ENCODE data around the gene B3GALT4.

DNA sequence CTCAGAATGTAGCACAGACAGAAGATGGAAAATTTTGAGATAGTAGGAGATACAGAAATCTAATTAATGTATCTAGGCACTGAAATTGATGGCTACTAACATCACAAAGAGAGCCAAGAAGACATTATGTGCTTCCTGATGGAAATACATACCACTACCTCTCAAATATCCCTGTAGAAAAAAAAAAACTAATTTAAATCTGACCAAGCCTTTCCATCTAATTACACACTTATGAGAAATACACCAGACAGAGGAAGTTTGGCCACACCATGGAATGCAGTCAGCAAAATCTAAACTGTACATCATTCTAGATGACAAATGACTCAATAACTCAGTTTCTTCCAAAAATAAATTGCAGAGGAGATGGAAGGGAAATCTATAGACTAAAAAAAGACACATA is 24.2 kb upstream of the B3GALT4 start:
- TF ChIP-seq, protein P1, sequence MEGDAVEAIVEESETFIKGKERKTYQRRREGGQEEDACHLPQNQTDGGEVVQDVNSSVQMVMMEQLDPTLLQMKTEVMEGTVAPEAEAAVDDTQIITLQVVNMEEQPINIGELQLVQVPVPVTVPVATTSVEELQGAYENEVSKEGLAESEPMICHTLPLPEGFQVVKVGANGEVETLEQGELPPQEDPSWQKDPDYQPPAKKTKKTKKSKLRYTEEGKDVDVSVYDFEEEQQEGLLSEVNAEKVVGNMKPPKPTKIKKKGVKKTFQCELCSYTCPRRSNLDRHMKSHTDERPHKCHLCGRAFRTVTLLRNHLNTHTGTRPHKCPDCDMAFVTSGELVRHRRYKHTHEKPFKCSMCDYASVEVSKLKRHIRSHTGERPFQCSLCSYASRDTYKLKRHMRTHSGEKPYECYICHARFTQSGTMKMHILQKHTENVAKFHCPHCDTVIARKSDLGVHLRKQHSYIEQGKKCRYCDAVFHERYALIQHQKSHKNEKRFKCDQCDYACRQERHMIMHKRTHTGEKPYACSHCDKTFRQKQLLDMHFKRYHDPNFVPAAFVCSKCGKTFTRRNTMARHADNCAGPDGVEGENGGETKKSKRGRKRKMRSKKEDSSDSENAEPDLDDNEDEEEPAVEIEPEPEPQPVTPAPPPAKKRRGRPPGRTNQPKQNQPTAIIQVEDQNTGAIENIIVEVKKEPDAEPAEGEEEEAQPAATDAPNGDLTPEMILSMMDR (conservative IDR thresholded peaks at IDR 0.05; ENCODE audit: low read depth, low read length) = no peak
- no peak for TF ChIP-seq EZH2 (IDR thresholded peaks at IDR 0.05; ENCODE audit: low read length, unreplicated experiment)

All from PC-3 (cell line).